ENCODE measurements around the gene MYO5A. TPM values are rescaled to one million over a fixed set of nuclear protein-coding genes. Genes with fewer than 3 reads are reported as not detected.

The MYO5A gene
- total RNA-seq, 1 donor: 17.5 TPM

DNA sequence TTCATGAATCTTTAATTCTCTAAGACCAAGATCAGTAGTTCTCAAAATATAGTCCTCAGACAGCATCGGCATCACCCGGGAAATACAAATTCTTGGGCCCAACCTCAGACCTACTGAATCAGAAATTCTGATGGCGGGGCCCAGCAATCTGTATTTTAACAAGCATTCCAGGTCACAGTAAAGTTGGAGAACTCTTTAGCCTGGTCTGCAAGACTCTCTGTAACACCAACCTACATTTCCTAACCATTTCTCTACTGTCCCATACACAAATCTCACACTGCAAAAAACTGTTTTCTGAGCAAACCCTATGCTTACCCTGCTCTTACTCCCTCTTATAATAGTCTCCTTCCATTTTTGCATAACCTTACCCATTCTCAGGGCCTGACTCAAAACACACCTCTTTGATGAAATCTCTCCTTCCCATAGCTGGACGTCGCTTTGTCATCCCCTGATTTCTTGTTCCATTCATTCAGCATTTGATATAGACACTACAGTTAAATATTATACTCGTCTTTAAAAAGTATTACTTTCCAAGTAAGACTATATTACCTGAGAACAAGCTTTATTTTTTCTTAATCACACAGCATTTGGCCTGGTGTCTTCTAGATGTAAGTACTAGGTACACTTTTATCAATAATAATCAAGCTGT, 149.8 kb downstream of the MYO5A start:
- no peak for DNase-seq (ENCODE audit: low read depth in 2 of 3, low spot score in 2 of 3)

DNA sequence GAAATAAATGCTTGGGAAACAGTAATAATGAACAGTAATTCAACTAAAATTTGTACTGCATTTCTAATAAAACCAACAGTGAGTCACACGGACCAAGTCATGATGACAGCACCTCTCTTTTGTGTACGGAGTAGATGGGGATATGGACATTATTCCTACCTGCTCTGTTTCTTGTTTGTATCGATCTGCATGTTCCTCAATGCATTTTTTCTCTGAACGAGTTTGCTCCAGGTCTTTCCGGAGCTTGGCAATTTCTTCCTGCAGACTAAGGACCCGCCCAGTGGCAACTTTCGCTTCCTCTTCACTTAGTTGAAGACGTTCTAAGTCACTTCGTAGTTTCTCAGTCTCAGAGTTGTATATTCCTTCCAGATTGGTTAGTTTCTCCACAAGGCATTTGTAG, 158.7 kb downstream of the MYO5A start:
- no peak for DNase-seq (ENCODE audit: low read depth in 2 of 3, low spot score in 2 of 3)

DNA sequence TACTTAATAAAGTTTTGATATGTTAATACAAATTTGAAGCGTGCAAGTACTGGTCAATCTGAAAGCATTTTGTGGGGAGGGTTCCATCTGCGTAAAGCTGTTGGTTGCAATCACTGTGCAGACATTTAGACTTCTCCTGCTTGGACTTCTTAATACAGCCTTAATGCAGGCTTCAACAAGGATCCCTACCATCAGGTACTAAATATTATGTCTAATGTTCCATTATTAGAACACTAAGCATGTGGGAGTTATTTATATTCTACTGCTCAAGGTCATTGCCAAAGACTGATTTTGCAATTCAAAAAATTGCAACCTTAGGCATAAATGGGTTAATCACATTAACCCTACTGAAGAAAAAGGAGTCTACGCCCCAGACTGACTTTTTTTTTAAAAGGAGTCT, 159.2 kb downstream of the MYO5A start:
- DNase-seq (ENCODE audit: low read depth in 2 of 3, low spot score in 2 of 3): no peak

DNA sequence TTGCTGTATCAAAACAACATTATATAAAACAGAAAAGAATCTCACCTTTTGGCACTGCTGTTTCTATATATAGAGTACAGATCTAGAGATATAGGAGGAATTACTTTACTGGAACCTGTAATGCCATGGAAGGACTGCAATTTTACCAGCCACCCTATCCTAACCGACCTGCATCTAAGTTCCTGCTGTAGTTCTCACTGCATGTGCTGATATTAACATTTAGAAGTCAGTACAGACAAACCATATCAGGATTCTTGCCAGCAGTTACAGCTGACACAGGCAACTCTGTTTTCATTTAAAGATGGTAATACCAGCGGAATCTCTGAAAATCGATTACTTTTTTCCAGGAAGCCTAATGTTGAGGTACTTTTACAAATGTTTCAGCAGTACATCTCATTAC, 159.7 kb downstream of the MYO5A start:
- no peak for DNase-seq (ENCODE audit: low read depth in 2 of 3, low spot score in 2 of 3)

DNA sequence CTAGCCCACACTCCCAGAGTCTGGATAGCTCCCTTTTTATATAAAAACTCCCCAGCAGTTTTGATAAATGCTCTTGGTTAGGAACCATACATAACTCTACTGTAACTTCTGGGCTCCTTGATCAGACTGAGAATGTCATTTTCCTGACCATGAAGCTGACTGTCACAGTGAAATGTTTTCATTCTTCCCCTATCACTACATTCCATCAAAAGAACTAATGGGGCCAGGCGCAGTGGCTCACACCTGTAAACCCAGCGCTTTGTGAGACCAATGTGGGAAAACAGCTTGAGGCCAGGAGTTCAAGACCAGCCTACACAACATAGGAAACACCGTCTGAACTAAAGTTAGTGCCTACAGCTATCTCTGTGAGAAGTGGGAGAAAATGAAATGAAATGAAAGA, 160.3 kb downstream of the MYO5A start:
- DNase-seq (ENCODE audit: low read depth in 2 of 3, low spot score in 2 of 3): no peak

DNA sequence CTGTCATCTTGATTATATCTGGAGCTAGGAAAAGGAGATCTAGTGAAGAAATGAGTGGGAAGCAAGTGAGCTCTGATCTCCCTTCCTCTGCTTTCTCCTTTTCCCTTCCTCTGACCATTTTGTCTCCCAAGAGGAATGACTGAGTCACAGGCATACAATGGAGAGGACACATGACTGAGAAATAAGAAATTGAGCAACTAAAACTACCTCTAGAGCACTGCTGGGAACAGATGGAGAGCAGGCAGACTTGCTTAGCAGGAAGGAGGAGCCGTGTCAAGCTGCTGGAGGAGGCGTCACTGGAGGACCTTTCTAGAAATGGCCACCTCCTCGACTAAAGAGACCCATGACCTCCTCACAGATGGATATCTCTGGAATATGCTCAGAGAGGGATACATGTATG, 166.2 kb downstream of the MYO5A start:
- no peak for DNase-seq (ENCODE audit: low read depth in 2 of 3, low spot score in 2 of 3)

DNA sequence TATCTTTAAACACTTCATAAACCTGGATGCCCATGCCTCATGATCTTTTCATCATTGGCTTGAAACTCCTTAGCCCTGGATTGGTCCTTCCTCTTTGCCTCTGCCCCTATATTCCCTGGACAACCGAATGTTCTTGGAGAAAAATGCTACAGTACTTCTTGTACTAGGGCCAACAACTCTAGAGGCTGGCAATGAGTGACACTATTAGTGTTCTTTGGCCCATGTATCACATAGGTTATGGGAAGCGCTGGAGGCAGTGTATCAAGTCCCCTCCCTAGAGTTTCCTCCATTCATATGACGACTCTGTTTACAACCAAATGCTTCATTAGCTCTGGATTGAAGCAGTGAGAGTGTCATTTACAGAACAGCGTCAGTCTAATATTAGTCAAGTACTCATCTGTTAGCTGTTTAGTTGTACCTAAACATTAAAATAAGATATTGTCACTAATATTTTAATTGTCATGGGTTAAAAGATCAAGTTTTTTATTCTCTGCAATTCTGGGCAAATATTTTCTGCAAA, 166.6 kb downstream of the MYO5A start:
- no peak for DNase-seq (ENCODE audit: low read depth in 2 of 3, low spot score in 2 of 3)

DNA sequence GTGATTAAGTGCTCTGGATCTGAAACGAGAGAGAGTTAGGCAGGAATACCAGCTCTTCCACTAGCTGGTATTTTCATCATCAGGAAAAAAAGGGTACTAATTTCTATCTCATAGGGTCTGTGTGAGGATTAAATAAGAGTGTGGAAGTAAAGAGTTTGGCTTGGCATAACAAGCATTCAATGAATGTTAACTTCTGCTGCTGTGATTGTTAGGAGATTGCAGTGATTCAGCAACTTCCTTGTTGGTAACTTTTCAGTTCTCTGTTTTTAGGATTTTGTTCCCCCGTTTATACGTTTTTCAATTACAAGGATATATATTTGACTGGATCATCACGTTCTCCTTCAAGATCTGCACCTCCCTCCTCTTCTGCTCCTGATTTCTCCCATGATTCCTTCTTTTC, 167.2 kb downstream of the MYO5A start:
- no peak for DNase-seq (ENCODE audit: low read depth in 2 of 3, low spot score in 2 of 3)

DNA sequence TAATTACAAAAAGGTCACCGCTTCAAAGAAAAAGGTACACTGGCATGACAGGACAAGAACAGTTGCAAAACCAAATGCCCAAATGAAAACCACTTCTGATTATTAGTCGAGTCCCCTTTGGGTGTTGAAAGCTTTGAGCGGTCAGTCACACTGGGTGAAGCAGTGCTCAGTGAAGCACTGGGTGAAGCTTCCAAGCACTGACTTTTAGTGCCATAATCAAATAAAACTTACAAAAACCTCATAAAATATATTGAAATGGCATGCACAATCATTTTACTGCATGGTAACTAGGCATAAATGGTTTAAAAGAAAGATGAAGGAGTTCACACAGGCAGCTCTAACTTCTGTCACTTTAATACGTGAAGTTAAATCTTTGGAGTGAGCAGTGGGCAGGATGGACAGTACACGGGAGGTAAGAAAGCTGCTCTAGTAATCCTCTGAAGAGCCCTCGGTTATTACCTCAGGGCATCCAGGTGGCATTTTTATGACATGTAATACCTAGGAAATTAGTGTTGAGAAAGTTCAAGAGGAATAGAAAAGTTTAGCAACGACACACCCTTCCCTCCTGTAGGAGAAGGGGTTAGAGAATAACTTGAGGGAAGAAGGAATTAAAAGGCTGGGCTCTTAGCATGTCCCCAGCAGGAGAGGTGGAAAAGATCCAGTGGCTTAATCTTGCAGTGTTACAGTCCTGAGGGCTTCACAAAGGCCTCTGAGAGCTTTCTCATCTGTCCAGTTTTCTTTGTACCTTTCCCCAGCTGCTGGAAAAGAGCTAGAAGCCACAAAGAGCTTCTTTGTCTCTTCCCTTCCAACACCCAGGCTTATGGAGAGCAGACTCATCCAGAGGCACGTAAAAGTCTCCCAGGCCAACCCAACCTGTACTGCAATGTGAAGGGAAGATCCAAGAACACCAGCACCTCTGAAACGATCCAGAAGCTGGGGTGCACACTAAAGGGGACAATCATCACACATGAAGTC, 168.2 kb downstream of the MYO5A start:
- no peak for DNase-seq (ENCODE audit: low read depth in 2 of 3, low spot score in 2 of 3)

DNA sequence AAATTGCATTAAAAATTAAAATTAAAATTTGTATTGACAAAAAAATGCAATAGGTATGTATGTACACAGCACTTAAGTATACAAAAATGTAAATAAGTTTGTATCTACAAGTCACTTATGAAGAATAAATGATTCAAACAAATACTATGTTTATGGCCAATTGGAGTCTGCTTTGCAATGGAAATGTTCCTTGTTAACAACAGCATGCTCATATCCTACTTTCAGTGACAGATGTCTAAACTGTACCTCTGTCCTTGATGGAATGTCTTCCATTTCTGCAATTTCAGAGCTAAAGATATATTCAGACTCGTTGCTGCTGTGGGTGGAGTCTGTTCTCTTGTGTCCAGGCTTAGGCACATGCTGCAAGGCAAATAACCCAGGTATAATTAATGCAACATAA, 169.0 kb downstream of the MYO5A start:
- no peak for DNase-seq (ENCODE audit: low read depth in 2 of 3, low spot score in 2 of 3)

DNA sequence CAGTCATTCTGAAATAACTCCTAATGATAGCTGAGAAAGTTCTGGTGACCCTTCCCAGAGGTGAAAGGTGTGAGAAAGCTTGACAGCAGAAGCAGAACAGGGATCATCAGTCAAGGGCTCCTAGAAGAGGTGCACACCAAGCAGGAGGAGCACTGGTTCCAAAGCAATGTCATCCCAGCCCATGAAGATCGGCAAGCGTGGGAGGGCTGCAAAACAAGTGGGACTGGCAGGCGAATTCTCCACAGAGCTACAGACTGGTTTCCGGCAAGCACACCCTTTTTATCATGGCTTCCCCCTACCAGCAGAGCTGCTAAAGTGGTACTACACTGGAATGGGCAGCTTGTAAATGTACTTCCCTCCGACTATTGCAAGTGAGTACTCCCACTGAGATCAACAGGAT, 170.7 kb downstream of the MYO5A start:
- no peak for DNase-seq (ENCODE audit: low read depth in 2 of 3, low spot score in 2 of 3)

DNA sequence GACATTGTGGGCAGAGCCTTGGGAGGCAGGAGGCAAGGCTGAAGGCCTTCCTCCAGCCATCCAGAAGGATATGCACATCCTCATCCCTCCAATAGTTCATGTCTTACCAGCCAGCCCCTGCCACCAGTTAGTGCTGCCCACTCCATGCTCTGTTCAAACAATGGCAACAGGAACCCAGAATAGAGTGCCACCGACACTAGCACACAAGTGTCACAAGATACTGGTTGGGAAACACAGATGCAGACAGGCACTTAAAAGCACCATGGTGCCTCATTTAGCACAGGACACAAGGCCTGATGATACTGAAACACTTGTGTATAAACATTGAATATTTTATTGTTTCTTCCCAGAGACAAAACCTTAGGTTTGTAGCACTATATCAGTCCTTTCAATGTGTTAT, 176.6 kb downstream of the MYO5A start:
- DNase-seq (ENCODE audit: low read depth in 2 of 3, low spot score in 2 of 3): no peak

DNA sequence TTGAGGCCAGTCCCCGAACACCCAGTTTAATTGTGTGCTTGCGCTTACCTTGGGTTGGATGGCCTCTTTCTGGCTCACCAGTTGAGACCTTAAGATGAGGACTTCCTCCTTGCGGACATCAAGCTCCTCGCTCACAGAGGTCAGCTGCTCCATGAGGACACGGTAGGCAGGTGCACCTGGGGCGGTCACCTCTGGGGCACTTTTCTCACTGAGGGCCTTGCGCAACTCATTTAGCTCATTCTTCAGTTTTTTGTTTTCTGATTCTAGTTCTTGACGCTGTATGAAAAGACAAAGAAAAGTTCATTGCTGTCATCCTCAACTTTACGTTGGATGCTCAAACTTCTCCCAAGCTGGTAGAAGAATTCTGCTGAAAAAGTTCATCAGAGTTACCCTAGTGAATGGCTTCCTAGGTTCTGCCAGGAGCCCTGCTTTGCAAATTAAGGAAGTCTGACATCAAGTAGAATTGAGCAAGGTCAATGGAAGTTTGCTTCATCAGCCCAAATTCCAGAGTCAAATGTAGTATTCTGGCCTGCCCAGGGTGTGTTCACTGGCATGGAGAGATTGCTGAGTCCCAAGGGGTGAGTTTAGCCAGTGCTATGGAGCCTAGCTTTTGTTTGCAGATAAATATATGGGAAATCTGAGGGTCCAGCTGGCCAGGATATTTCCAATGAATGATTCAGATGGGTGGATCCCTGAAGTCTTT, 177.3 kb downstream of the MYO5A start:
- DNase-seq (ENCODE audit: low read depth in 2 of 3, low spot score in 2 of 3): no peak

DNA sequence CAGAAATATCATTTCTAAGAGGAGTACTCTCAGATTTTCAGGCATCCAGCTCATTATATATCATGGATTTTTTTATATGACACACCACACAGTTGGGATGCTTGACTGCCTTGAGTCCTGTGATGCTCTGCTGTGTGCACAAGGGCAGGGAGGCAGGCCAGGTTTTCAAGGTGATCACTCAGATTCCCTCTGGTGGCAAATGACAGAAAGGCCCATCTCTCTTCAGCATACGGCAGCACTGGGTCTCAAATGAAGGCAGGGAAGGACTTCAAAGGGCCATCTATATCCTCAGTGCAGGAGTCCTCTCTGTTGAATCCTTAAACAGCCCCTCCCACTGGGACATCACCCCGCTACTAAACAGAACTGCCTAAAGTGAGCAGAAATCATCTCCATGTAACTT, 178.3 kb downstream of the MYO5A start:
- no peak for DNase-seq (ENCODE audit: low read depth in 2 of 3, low spot score in 2 of 3)

DNA sequence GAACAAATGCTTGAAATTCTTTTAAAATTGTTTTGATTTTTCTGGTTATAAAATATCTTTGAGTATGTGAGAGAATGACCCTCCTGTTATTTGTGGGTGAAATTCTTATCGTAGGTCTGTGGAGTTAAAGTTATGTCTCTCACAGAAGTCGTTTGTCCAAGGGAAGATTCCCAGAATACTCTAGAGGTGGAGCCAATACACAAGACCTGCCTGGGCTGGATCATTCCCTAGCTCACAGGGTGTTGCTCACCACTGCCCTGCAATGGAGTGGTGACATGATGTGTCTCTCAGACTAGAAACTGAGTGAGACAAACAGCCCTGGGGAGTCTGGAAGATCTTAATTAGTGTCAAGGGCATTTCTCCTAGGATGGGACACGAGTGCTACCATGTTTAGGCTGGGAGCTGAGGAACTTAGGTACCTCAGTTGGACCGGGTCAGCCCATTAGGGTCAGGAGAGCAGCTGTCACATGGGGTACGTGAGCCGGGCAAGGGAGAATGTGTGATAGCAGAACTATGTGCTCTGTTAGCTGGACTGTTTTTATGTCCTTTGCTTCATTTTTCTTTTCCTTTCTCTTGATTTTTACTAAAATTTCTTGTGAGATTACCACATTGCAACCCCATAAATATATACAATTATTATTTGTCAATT, 179.5 kb downstream of the MYO5A start:
- no peak for DNase-seq (ENCODE audit: low read depth in 2 of 3, low spot score in 2 of 3)

DNA sequence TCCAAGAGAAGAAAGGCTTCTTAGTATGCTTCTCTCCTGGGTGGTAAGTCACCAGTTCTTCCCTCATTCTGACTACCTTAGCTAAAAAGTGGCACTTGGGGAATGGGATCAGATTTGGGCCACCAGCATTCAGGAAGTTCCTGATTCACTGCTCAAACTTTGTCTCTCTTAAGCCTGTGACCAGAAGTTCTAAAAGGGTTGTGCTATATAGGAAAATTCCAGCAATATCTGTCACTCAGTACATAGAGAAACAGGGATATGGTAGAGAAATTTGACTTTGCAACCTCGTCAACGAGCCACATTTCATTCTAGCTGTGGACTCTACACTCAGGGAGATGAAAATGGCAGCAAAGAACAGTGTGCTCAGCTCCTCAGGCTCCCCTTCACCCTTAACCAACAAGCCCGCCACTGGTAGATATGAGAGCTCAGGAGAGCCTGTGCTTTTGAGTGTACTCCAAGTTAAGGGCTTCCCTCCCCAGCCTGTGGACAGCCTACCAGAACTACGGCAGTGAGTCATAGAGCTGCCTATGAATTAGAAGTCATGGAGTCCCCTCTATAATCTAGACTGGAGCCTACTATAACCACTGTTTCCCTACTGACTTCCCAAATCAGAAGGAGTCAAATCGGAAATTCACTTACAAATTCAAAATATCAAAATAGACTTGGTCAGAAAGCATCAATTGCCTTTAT, 180.5 kb downstream of the MYO5A start:
- no peak for DNase-seq (ENCODE audit: low read depth in 2 of 3, low spot score in 2 of 3)

DNA sequence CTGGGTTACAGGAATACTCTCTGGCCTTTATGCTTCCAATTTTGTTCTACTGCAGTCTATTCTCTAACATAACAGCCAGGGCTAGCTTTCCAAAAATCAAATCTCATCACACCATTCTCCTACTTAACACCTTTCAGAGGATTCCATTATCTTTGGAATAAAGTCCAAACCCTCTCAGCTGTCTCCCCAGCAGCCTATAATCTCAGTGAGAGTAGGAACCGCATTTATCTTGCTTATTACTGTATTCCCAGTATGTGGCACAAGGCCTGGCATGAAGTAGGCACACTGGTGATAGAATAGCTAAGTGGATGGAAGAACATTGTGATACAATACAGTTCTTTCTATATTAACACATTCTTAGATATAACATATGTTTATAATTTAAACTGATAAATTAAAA, 184.1 kb downstream of the MYO5A start:
- DNase-seq (ENCODE audit: low read depth in 2 of 3, low spot score in 2 of 3): no peak

DNA sequence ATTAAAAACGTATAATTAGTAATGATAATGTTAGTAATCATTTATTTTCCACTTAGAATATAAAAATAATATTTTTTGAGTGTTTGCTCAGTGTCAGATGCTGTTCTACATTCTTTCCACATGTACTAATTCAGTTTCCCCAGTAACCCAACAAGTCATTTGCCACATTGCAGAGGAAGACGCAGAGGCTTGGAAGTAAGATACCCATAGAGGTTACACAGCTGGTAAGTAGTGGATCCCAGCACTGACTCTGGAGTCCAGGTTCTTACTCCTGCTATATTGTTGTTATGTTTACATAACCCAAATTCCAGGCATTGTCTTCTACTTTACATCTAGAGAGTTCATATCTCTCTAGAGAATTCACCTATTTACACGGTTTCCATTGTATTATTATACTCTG, 184.8 kb downstream of the MYO5A start:
- no peak for DNase-seq (ENCODE audit: low read depth in 2 of 3, low spot score in 2 of 3)

DNA sequence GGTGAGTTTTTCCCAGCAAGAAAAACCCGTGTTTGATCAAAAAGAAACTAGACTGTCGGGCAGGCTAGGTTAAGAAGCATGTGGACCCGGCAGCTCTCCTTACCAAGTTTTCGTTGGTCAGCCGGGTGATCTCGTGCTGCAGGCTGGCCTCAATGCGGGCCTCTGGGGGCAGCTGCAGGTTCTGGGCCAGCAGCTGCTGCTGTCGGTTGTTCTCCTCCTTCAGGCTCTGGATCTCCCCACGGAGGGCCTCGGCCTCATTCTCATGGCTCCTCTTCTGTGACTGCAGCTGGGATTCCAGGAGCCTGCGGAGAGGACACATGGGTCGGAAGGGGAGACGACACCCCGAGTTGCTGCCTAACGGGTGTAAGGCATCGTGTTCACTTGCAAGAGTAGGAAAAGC, 188.6 kb downstream of the MYO5A start:
- no peak for DNase-seq (ENCODE audit: low read depth in 2 of 3, low spot score in 2 of 3)

DNA sequence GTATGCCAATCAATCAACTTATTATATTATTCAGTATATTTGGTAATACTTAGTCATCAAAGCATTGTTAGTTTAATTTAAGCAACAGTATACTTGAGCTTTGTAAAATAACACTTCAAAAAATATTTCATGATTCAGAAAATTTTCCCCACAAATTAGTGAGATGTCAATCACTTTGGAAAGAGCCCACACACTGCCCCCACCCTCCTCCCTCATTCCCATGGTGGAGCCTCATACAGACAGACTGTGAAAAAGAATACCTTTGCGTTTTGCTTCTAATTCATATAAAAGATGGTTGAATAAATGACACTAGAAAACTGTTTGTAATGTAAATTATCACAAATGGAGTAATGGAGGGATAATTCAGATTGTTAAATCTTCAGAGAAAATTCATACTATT, 189.8 kb downstream of the MYO5A start:
- DNase-seq (ENCODE audit: low read depth in 2 of 3, low spot score in 2 of 3): no peak
